ENCODE measurements around the gene CTAGE9.
"Not testable (repeated sequence)": the region's sequence is repeated elsewhere in the genome, so short reads cannot be mapped to it uniquely, and the experiment has no call there.

Gene CTAGE9, protein sequence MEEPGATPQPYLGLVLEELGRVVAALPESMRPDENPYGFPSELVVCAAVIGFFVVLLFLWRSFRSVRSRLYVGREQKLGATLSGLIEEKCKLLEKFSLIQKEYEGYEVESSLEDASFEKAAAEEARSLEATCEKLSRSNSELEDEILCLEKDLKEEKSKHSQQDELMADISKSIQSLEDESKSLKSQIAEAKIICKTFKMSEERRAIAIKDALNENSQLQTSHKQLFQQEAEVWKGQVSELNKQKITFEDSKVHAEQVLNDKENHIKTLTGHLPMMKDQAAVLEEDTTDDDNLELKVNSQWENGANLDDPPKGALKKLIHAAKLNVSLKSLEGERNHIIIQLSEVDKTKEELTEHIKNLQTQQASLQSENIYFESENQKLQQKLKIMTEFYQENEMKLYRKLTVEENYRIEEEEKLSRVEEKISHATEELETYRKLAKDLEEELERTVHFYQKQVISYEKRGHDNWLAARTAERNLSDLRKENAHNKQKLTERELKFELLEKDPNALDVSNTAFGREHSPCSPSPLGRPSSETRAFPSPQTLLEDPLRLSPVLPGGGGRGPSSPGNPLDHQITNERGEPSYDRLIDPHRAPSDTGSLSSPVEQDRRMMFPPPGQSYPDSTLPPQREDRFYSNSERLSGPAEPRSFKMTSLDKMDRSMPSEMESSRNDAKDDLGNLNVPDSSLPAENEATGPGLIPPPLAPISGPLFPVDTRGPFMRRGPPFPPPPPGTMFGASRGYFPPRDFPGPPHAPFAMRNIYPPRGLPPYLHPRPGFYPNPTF

DNA sequence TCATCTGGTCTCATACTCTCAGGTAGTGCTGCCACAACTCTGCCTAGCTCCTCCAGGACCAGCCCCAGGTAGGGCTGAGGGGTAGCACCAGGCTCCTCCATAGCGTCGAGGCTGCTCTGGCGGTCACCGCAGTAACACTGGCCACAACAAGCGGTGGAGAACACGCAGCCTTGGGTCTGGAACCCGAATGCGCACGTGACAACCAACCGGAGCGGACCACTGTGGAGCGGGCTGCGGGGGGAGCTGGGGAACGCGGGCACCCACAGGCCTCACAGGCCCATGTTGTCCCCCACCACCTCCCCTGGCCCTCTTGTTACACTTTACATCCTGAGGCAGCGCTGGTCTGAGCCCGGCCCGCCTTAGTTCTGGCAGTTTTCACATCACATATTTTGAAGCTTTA lies at the start of gene CTAGE9:
Gene CTAGE9 (minus strand): TSS at position 101 of the 400 bp plus-strand sequence. CDS start 0 bp downstream, at position 101.
- DNase-seq (ENCODE audit: low read depth) = not testable (repeated sequence)

DNA sequence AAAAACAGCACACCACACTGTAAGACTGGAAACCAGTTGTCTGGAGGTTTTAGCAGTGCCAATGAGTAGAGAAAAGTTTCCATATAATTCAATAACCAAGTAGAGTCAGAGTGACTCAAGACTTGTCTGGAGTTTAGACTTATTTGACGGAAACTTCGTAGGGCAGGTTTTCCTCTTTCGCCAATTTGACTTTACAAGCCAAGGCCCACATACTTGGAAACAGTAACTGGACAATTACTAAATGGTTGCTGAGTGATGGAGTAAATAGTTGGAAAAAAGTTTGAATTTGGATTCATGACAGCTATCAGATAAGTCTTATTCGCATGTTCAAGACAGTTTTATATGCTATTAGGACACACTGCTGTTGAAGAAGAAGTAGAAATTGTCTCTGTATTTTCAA lies 48.1 kb upstream of the CTAGE9 start:
- DNase-seq (ENCODE audit: low read depth) = no peak

DNA sequence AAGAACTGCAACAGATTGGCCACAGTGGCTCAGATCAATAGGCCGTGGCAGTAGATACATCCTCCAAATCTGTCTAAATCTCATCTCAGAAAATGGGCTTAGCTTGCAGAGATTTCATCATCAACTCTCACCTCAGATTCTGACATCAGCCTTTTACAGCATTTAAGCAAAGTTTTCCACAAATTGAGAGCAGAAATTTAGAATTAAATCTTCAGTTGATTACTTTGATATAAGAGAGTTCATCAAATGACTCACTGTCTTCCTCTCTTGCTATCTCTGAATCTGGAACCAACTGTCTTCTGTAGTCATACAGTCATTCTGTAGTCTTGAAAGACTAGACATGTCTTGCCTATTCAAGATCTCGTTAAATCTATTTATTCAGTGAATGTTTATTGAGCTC lies 45.2 kb upstream of the CTAGE9 start:
- no peak for DNase-seq (ENCODE audit: low read depth)

DNA sequence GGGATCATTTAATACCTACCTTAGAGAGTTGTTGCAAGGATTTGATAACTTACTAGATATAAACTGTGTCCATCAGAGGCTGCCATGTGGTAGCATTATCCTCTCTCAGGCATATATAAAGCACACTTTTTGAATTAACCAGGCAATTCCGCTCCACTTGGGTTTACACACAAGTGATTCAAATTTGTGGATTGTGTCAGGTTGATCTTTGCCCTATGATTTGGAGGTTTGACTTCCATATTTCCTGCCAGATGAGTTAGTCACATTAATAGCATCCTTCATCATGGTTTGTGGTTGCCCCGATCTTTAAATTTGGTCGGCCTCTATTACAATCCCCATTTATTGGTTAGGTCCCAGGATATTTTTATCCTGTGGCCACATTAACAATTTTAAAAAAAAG lies 44.8 kb upstream of the CTAGE9 start:
- DNase-seq (ENCODE audit: low read depth) = no peak

DNA sequence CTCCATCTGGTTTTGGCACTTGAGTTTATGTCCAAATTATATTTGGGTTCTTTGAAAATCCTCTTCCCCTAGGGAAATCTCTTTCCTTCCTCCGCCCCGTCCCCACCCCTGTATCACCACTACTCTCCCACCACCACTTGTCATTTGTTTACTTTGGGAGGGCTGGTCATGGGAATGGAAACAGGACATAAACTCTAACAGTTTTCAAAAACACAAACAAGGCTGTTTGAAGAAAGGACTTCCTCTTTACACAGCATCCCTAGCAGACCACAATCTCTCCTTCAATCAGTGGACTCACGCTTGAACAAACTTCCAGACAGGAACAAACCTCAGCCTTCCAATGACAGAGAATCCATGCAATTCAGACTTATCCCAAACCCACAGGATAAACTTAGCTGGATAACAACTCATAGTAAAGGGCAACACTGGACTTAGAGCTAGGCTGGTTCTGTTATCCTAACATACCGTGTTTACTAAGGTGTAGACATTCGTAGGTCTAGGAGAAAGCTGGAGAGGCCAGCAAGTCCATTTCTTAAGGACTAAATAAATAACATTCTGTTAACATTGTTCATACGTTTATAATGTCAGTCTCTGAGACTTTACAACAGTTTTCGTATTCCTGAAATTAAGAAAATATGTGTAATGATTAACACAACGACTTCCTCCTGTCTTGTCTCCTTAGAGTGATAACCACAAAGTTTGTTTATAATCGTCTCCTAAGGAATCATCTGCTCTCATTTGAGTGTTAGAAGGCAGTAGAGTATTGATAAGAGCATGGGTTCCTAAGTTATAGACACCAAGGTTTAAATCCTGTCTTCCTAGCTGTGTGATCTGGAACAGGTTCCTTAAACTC lies 44.1 kb upstream of the CTAGE9 start:
- no peak for DNase-seq (ENCODE audit: low read depth)

DNA sequence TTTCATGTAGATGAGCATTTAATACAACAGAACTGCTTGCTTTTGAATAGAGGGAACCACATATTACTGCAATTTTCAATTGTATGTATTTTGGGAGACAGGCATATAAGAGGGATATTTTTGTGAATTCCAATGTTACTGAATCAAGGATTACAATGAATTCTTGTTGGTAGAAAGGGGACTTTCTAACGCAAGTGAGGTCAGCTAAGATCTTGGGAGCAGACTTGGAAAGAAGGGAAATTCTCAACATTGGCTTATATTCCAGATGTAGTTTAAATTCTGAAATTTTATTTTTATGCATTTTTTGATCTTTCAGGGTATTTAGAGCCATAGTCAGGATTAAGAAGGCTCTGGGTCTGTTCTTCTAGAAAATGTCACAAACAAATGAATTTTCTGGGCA lies 43.3 kb upstream of the CTAGE9 start:
- no peak for DNase-seq (ENCODE audit: low read depth)

DNA sequence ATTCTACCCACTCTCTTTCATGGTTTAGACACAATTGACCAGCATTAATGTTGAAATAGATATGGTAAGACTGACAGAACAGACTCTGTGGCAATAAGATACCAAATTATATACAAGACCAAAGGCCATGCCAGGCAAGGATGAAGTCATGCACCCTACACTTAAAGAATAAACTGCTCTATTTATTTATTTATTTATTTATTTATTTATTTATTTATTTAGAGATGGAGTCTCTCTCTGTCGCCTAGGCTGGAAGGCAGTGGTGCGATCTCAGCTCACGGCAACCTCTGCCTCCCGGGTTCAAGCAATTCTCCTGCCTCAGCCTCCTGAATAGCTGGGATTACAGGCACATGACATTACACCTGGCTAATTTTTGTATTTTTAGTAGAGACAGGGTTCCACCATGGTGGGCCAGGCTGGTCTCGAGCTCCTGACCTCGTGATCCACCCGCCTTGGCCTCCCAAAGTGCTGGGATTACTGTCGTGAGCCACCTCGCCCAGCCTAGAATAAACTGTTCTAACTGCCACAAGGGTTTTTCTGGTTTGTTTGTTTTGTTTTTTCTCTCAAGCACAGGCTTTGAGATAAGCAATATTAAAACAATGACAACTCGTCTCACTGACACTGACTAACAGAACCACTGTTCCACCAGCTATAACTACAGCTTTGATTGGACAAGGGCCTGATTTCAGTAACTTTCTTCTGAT lies 40.3 kb upstream of the CTAGE9 start:
- not testable (repeated sequence) for DNase-seq (ENCODE audit: low read depth)

DNA sequence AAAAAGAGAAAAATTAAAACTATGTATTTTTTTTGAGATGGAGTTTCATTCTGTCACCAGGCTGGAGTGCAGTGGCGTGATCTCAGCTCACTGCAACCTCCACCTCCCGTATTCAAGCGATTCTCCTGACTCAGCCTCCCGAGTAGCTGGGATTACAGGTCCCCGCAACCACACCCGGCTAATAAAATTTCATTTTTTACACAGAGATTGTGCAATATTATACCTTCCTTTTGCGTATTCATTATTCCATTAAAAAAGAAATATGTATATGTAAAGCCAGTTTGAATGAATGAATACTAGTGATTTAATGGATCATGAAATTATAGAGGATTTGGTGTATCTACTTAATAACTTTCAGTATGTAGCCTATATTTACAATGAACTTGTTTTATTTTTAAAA lies 38.2 kb upstream of the CTAGE9 start:
- DNase-seq (ENCODE audit: low read depth) = no peak

DNA sequence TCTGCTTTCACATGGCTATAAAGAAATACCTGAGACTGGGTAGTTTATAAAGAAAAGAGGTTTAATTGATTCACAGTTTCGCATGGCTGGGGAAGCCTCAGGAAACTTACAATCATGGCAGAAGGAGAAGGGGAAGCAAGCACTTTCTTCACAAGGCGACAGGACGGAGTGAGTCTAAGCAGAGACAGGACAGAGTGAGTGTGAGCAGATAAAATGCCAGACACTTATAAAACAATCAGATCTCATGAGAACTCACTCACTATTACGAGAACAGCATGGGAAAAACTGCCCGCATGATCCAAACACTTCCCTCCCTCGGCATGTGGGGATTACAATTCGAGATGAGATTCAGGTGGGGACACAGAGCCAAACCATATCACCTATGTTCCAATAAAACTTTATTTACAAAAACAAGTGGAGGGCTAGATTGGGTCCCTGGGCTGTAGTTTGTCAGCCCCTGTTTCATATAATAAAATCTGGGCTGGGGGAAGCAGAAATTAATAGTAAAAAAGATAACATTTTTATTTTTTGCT lies 37.1 kb upstream of the CTAGE9 start:
- DNase-seq (ENCODE audit: low read depth) = no peak

DNA sequence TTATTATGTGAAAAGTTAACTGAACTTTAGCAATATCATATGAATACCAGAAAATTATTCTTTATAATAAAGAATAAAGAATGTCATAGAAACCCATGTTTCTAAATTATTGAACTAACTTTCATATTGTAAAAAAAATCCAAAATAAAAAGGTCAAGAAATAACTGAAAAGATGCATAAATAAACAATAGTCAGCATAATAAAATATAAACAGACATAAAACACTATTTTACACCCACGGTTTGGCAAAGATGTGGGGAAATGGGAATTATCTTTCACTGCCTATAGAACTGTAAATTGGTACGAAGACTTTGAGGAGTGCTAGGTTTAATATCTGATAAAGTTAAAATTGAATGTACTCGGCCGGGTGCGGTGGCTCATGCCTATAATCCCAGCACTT lies 34.7 kb upstream of the CTAGE9 start:
- DNase-seq (ENCODE audit: low read depth) = no peak

DNA sequence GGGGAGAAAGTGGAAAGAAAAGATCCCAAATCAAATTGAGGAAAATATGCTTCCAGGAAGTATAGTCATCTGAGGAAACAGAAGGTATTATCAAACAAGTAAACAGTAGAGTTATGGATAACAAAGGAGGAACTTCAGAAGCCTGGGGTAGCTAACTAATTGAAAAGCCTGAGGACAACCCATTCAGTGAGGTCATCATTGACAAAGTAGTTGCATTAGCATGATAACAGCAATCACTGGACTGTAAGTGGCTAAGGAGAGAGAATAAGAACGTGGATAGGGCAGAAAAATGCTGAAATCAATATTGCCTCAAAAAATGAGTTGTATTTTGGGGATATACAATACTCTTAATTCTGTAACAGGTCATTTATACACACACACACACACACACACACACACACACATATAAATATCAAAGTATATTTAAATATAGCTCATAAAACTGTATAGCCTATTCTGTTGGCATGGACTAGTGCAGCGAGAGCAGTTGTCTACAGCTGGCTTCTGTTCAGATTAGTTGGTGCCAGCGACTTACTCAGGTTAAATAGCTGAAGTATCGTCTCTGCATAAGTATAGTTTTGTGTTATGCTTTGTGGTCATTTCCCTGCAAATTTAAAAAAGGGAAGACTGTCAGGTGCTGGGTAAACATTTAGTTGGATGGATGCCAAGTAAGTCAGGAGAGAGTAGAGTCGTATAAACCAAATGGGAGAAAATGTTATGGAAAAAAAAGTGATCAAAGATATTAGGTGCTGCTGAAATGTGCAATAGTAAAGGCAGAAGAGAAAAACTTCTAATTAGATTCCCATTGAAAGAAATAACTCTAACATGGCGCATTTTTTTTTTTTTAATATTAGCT lies 33.8 kb upstream of the CTAGE9 start:
- no peak for DNase-seq (ENCODE audit: low read depth)

DNA sequence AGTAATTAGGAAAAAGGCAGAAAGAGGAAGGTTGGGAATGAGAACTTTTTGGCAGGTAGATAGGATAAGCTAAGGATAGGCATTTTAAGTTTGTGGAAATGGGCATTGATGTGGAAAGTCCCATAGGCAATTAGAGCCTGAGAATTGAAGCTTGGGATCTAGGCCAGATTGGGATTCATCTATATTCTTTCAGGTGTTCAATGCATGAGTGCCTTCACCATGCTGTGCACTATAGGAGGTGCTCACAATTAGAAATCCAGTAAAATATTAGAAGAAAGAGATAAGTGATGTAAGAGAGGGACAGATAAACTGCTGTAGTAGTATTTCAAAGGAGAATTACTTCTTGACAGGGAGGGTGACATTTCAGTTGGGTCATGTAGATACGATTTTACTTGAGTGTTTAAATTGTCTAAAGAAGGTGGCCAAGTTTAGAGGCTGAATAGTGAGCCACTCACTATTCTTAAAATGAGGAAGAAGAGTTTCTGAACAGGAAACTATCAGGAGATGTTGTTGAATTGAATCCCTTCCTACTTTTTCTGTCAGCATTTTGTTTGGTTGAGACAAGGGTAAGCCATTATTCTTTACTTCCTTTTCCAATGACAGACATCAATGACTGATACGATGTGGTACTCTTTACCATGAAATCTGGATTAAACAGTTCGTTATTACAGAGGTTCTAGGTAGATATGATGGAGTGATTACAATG lies 31.0 kb upstream of the CTAGE9 start:
- no peak for DNase-seq (ENCODE audit: low read depth)

DNA sequence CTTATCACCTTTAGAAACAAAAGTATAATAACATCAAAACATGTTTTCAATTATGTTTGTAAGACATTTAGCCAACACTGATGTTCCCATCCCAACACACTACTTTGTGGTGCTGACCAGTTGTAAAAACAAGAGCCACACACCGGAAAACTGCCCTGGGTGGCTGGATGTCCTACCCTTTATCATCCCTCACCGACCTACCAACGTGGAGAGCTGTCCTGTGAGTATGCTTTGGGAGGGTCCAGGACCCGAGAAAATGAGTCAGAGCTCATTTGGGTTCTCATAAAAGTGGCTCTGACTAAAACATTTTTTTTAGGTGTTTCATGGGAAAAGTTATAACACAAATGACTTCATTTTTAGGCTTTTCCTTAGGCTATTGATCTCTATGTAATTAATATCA lies 29.3 kb upstream of the CTAGE9 start:
- no peak for DNase-seq (ENCODE audit: low read depth)

DNA sequence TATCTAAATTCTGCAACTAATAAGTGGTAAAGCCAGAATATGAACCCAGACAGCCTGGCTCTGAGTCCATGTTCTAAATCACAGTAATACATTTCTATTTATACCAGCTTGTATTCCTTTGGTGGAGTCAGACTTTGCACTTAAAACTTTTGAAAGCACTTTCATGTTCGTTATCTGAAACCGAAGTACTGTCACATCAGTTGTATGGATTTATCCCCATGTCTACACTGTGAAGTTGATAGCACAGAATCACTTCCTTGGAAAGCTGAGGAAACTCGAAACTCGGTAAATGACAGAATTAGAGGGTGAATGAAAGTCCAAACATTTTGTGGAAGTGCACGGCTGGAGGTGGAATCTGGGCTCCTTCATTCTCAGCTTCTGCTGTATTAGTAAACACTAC lies 28.3 kb upstream of the CTAGE9 start:
- DNase-seq (ENCODE audit: low read depth) = no peak

DNA sequence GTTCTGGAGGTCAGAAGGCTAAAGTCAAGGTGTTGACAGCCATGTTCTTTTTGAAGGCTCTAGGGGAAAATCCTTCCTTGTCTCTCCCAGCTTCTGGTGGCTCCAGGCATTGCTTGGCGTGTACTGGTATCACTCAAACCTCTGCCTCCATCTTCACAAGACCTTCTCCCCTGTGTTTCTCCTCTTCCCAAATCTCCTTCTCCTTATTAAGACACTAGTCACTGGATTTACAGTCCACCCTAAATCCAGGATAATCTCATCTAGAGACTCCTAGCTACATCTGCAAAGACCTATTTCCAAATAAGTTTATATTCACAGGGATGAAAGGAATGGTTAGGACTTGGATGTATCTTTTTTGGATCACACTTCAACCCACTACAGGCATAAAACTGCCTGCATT lies 26.0 kb upstream of the CTAGE9 start:
- DNase-seq (ENCODE audit: low read depth) = no peak

DNA sequence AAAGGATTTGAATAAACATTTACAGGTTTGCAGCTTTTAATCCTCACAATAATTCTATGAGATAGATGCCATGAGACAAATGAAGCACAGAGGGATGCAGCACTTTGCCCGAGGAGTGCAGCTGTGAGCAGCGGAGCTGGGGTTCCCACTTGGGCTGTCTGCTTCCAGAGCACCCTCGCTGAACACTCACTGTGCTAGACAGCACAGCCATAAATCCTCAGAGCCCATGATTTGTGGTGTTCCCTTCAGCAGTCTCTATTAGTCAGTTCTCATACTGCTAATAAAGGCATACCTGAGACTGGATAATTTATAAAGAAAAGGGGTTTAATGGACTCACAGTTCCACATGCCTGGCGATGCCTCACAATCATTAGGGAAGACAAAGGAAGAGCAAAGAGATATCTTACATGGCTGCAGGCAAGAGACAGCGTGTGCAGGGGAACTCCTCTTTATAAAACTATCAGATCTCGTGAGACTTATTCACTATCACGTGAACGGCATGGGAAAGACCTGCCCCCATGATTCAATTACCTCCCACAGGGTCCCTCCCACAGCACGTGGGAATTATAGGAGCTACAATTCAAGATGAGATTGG lies 25.3 kb upstream of the CTAGE9 start:
- DNase-seq (ENCODE audit: low read depth) = no peak

DNA sequence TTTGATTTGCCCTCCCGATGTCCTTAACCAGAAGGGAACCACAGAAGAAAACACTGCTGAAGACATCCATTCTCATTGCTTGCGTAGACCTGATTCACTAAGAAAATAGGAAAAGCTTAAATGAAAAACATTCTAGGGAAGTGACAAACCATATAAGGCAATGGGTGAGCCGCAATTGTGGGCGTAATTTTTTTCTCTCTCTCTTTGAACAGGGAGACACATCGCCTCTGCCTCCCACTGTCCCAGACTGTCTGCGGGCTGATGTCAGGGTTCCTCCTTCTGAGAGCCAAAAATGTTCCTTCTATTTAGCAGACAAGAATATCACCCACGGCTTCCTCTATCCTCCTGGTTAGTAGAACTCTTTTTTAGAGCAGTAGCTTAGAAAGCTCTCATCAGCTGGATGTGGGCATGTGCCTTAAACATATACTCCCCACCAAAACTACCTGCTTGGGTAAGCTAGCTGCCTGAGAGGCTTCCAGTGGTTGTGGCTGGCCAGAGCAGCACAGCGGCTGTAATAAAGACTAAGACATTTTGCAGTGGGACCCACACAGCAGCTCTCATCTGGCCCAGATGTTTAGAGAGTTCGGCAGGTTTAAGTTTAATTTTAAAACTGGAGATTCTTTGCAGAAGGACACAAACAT lies 22.7 kb upstream of the CTAGE9 start:
- no peak for DNase-seq (ENCODE audit: low read depth)

DNA sequence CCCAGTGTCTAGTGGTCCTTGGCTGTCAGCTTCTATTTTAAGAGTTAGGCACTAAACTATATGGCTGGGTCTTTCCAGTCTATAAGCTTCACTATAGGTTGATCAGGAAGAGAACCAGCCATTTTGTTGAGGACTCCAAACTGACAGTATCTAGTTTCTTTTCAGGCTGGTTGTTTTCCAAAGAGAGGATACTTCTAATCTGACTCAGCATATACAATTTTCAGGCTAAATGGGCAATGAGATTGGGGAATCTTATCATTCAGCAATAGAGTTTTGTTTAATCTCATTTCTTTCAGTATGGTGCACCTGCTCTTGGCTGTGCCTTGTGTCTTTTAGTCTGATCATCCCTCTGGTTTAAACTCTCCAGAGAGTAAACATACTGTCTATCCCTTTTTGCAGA lies 20.4 kb upstream of the CTAGE9 start:
- DNase-seq (ENCODE audit: low read depth) = no peak

DNA sequence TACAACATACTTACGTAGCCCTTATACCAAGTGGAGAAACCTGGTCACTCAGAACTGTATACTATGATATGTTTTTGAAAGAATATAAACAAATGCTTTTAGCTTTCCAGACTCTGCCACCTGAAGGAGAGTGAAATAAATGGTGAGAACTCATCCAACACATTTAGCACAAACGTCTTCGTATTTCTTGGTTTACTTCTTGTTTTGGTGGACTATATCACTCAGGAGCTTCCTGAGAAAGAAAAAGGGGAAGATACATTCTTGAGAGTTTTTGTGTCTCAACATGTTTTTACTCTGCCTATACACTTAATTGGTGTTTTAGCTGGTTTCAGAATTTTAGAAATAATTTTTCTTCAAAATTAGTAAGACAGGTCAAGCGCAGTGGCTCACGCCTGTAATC lies 19.4 kb upstream of the CTAGE9 start:
- no peak for DNase-seq (ENCODE audit: low read depth)
